ENCODE data around the gene PFKFB4.

GRCh38 chr3:48475188-48475587 is 81.4 kb downstream of the PFKFB4 start:
- TF ChIP-seq EP300 (IDR thresholded peaks at IDR 0.05) = no peak
- no peak for TF ChIP-seq POLR2AphosphoS5 (IDR thresholded peaks at IDR 0.05)
- TF ChIP-seq CTCF (IDR thresholded peaks at IDR 0.05) = no peak

Data from sigmoid colon (tissue), 4 donors.